Skin of body (tissue), 2 donors: ENCODE data around the gene P2RX3. TPM values are rescaled to one million over a fixed set of nuclear protein-coding genes. Genes with fewer than 3 reads are reported as not detected.

ENCODE experiments used
- DNase-seq: peaks from one replicate; lab custom pipeline; 2025; lab: John Stamatoyannopoulos, UW
- total RNA-seq: library from RNA; depleted of rRNA; stranded (reverse); fragments of >200 nt; gene quantifications from one replicate; pipeline ENCODE4 v1.2.3, GENCODE V29; 2014

The P2RX3 gene
- total RNA-seq, 1 donor from 2014 or later, result 0.30 TPM

DNA sequence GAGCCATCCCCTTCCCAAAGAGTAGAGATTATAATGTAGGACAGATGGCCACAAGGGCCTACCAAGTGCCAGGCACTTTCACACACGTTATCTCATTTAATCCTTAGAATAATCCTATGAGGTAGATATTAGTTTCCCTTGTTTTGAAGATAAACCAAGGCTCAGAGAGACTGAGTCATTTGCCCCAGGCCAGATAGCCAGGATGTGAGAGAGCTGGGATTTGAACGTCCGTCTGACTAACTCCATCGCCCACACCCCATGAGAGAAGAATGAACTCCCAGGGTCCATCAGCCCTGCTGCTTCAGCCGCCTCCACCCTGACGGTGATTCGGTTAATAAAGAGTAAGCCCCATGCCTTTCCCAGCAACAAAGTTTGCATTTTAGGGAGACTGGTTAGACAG lies 32.1 kb downstream of the P2RX3 start:
- no peak for DNase-seq

GRCh38 chr11:57370941-57371340 lies 32.8 kb downstream of the P2RX3 start:
- no peak for DNase-seq

DNA sequence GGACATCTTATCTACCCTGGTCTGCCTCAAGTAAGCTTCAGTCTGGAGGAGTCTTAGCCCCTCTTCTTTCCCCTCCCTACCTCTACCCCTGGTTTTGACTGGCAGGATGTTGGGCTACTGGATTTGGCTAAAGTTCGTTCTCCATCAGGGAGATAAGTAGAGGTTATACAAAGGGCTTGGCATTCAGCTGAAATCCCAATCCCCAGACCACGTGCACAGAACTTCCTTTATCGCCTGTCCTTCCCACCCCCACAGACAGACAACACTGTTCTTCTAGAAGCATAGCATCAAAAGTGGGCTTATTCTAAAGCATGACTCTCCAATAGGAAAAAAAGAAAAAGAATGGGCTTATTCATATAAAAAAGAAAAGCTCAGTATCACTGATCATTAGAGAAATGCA lies 35.0 kb downstream of the P2RX3 start:
- DNase-seq, result no peak

- DNase-seq, result no peak
Observed at GRCh38 chr11:57374966-57375365, 36.8 kb downstream of the P2RX3 start.

GRCh38 chr11:57375490-57375889 lies 37.3 kb downstream of the P2RX3 start:
- no peak for DNase-seq

DNA sequence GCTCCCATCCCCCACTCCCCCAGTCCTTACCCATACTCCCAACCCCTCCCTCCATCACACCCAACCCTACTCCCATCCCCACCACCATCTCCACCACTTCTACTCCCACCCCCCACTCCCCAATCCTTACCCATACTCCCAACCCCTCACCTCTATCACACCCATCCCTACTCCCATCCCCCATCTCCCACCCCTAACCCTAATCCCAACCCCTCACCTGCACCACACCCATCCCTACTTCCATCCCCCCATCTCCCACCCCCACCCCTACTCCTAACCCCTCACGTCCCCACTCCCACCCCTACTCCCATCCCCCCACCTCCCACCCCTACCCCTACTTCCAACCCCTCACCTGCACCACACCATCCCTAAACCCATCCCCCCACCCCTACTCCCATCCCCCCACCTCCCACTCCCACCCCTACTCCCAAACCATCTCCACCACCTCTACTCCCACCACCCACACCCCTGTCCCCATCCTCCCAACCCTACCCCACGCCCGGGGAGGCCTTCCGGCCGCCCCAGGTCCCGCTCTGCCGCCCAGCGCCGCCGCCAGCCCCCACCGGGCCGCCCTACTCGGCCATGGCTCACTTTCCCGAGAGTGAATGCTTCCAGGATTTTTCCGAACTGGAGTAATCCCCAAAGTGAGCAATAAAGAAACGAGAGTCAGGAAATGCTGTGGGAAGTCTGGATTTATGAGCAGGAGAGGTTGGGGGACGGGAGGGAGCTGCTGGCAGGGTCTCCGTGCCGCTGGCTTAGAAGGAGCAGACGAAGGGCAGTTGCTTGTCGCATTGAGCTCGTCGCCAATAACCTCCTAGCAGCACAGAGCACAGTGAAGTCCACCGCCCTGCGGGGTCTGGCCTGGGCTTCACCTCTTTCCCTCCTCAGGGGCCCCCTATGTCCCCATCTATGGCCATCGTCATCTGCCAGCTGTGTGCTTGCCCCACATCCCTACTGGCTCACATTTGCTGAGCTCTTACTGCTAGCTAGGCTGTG lies 38.2 kb downstream of the P2RX3 start:
- no peak for DNase-seq

DNA sequence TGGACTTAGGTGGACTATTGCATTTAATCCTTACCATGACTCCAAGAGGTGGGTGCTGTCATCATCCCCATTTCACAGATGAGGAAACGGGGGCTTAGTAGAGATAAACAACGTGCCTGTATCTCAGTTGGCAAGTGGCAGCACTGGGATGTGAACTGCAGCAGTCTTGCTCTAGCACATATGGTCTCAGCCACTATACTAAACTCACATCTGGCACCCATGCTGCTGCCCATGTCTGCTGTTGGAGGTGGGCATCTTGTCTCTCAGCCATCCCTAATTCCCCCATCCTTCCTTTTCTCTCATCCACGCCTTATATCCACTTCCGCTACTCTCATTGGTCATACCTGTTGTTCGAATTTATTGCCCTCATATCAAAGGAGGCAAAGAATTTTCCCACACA lies 39.0 kb downstream of the P2RX3 start:
- DNase-seq, result no peak

GRCh38 chr11:57378186-57378585 lies 40.0 kb downstream of the P2RX3 start:
- DNase-seq, result no peak

GRCh38 chr11:57379732-57380131 lies 41.6 kb downstream of the P2RX3 start:
- no peak for DNase-seq

DNA sequence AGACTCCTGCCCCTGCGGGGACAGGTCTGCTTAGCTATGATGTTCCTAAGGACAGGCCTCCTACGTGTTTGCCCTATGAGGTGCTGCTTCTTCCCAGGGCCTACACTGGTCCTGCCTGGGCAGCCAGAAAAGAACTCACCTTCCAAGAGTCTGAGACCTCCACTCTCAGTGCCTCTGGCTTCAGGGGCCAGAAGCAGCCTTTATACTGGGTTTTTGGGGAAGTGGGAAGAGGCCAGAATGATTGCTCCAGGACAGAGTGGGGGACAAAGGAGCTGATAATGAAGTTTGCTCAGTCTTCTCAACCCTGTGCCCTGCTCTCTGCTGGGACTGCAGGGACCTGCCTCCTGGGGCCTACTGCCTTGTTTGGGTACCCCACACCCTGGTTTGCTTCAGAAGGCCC lies 42.8 kb downstream of the P2RX3 start, which contains the start of gene PRG3:
Gene PRG3, minus strand, starts transcription at position 176 of the 400 bp plus-strand sequence. CDS start 442 bp downstream, outside the sequence.
- no peak for DNase-seq

GRCh38 chr11:57386178-57386940 lies 48.2 kb downstream of the P2RX3 start:
- no peak for DNase-seq

GRCh38 chr11:57387289-57388030 lies 49.3 kb downstream of the P2RX3 start:
- DNase-seq, result no peak

- no peak for DNase-seq
Observed at GRCh38 chr11:57390535-57390934, 52.4 kb downstream of the P2RX3 start, which contains the start of gene PRG2. PRG2 (minus strand) TSS chr11:57390650; CDS start chr11:57389944, 706 bp downstream.

DNA sequence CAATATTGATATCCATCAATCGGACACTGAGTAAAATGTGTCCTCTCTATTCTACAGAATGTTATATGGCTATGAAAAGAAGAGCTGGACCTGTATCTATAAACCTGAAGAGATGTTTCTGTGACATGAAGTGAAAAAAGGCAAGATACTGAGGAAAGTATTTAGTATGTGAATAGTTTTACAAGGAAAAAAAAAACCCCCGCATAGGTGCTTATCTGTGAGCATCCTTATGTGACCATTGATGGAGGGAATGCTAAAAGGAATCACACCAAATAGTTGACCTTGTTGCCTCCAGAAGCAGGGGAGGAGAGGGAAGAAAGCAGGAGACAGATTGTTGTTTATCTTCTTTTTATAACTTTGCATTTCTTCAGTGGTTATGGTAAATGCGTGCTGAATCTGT lies 53.0 kb downstream of the P2RX3 start:
- no peak for DNase-seq

- no peak for DNase-seq
Observed at GRCh38 chr11:57391539-57391938, 53.4 kb downstream of the P2RX3 start.

GRCh38 chr11:57392066-57392762 lies 54.1 kb downstream of the P2RX3 start:
- DNase-seq, result no peak

DNA sequence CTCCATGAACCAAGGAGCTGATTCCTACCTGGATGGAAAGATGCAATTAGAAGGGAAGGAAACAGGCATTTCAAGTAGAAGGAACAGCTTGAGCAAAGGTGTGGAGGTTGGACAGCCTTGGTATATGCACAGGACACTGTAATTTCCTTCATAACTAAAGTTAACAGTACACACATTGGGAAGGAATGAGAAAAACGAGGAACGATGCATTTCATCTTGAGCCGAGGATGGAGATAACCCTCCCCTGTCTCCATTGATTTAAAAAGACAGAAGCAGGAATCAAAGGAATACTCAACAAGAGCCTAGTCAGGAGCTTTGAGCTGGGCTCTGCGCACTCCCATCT lies 54.6 kb downstream of the P2RX3 start:
- DNase-seq, result no peak

GRCh38 chr11:57394203-57394965 lies 56.2 kb downstream of the P2RX3 start:
- DNase-seq, result no peak

DNA sequence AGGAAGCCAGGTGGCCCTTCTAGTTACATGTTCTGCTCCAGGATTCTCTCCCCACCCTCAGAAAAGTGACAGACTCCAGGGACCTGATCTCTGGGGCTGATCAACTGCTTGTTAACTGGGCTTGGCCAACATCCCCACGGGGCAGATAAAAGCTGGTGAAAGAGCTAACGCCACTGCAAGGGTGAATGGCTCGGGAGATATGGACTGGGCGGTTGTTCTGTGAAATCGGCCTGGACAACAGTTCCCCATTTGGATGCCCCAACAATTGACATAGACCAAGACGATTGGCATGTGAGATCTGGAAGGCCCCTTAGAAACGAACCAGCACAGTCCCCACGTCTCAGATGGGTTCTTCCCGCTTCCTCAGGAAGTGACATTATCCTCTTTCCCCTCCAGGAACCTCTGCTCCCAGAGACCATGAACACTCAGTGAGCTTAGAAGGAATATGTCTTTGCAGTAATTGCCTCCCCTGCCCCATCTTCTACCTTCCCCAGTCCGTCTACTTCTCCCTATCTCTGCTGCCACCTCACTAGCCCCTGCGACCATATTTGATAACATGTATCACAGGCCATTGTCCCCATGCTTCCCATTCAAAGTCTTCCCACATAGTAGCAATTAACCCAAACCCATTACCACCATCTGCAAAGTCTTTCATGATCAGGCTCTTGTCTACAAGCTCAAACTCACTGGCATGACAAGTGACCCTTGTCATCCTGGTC lies 57.9 kb downstream of the P2RX3 start:
- DNase-seq, result no peak

DNA sequence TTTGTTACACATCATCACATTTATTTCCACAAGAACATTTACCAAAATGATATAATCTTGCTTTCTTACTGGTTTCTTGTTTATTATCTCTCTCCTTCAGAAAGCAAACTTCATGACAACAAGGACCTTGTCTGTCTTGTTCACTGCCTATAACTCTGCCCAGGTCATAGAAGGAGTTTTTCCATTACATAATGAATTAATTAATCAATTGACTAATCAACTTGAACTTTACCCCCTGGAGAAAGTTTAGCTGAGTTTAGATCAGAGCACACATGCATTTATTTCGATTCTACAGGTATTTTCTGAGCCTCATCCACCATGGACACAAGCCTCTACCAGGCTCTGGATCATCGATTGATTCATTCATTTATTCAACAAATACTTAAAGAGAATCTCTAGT lies 58.6 kb downstream of the P2RX3 start:
- no peak for DNase-seq
